ENCODE results near the gene CEND1.
A peak's percentile ranks its signal among the peaks of the same experiment; 100 is the strongest.

The CEND1 gene

DNA sequence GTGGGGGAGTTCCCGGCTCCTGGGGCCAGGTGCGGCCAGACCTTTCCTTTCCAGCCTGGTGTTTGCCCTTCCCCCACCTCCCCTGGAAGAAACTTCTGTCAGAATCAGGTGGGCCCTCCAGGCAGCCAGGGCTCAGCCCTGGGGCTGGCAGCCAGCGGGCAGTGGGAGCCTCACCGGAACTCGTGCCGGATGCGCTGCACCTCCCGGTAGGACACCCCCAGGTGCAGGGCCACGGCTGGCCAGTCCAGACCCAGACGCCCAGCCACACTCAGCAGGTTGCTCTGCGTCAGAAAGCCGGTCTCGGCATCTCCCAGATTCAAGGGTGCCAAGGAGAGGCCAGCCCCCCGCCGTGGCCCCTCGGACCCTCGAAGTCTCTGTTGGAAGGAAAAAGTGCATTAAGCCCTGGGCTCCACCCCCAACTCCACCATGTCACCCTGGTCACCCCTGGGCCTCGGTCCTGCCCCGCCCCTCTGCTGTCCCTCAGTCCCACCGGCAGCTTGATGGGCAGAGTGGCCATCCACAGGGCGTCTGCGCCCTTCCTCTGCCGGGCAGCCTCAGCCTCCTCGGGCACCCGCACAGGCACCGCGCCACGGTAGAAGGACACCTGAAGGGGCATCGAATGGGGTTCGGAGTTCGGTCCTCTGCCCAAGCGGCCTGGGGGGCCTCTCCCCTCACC lies 9.9 kb upstream of the CEND1 start:
- Histone ChIP-seq H3K9me3 (ENCODE audit: insufficient read depth, low read length) (no peaks in the 10 kb centered on the region), H2AFZ (ENCODE audit: low read depth, low read length) (no peak overlapping the region), H3K9ac (ENCODE audit: low read length) (no peak overlapping the region), H3K27me3 (ENCODE audit: low read depth, low read length) (no peaks in the 10 kb centered on the region), H3K27ac (ENCODE audit: low read length) (no peak overlapping the region), H3K36me3 (replicated peaks; ENCODE audit: low read depth, low read length) (no peaks in the 10 kb centered on the region), H3K4me2 (ENCODE audit: low read length) (no peak overlapping the region), H3K79me2 (ENCODE audit: low read length) (peaks cover 28% of the 10 kb centered on the region), H3K4me1 (ENCODE audit: low read length) (peaks cover 20% of the 10 kb centered on the region), H4K20me1 (ENCODE audit: insufficient read depth, low read length) (peaks cover 4% of the 10 kb centered on the region; the same call in 1 of the 2 replicates), H3K4me3 (ENCODE audit: low read length) (no peak overlapping the region)
- TF ChIP-seq, protein P1, sequence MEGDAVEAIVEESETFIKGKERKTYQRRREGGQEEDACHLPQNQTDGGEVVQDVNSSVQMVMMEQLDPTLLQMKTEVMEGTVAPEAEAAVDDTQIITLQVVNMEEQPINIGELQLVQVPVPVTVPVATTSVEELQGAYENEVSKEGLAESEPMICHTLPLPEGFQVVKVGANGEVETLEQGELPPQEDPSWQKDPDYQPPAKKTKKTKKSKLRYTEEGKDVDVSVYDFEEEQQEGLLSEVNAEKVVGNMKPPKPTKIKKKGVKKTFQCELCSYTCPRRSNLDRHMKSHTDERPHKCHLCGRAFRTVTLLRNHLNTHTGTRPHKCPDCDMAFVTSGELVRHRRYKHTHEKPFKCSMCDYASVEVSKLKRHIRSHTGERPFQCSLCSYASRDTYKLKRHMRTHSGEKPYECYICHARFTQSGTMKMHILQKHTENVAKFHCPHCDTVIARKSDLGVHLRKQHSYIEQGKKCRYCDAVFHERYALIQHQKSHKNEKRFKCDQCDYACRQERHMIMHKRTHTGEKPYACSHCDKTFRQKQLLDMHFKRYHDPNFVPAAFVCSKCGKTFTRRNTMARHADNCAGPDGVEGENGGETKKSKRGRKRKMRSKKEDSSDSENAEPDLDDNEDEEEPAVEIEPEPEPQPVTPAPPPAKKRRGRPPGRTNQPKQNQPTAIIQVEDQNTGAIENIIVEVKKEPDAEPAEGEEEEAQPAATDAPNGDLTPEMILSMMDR (IDR thresholded peaks at IDR 0.05; ENCODE audit: low read depth, low read length) = no peak
- no peak for TF ChIP-seq EZH2phosphoT487 (IDR thresholded peaks at IDR 0.05; ENCODE audit: low read depth)

DNA sequence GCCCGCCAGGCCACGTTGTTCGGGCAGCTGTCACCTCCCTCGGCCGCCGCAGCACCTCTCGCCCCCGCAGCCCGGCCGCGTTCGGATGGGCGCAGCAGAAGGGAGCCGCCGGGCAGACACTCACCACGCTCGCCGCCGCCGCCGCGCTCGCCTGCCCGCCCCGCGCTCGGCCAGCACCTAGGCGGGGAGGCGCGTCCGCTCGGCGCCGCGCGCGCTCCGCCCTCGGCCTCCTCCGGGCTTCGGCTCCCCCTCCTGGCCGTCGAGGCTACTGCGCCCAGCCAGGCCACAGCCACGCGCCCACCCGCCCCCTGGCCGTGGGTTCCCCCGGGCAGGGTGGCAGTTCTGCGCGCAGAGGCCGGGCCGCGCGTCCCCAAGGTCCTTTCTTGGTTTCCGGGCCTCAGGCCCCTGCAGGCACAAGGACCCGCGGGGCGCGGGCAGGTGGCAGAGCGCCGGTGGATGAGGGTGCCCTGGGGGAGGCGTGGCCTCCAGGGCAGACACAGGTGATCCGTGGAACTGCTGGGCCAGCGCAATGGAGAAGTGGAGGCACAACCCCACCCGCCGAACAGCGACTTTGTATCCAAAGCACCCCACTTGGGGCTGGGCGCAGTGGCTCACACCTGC lies 8.3 kb upstream of the CEND1 start, which contains the start of gene SLC25A22:
TSS of gene SLC25A22 (minus strand) at position 189 of the 621 bp plus-strand sequence. CDS start 3,275 bp downstream, outside the sequence.
- H3K36me3 ChIP-seq (replicated peaks; ENCODE audit: low read depth, low read length) = no peaks in the 10 kb centered on the region
- peak within 1 kb of the TSS; percentile 58; the same call in 1 of the 2 replicates for H2AFZ ChIP-seq (ENCODE audit: low read depth, low read length)
- H4K20me1 ChIP-seq (ENCODE audit: insufficient read depth, low read length) = peaks cover 4% of the 10 kb centered on the region; the same call in 1 of the 2 replicates

GRCh38 chr11:797296-798092 lies 7.6 kb upstream of the CEND1 start:
- peak overlapping the region; percentile 90 for H3K9ac ChIP-seq (ENCODE audit: low read length)

More for the DNA sequence above, 8.3 kb upstream of the CEND1 start, which contains the start of gene SLC25A22:
- peak within 1 kb of the TSS; percentile 78 for H3K27ac ChIP-seq (ENCODE audit: low read length)
- TF ChIP-seq, protein P1 (IDR thresholded peaks at IDR 0.05; ENCODE audit: low read depth, low read length) = peak; percentile 62
- TF ChIP-seq EZH2phosphoT487 (IDR thresholded peaks at IDR 0.05; ENCODE audit: low read depth) = no peak
- peaks cover 14% of the 10 kb centered on the region for H3K4me1 ChIP-seq (ENCODE audit: low read length)
- H3K9ac ChIP-seq (ENCODE audit: low read length) = peak within 1 kb of the TSS; percentile 90
- peak within 1 kb of the TSS; percentile 92 for H3K4me3 ChIP-seq (ENCODE audit: low read length)
- no peaks in the 10 kb centered on the region for H3K27me3 ChIP-seq (ENCODE audit: low read depth, low read length)
- H3K4me2 ChIP-seq (ENCODE audit: low read length) = peak within 1 kb of the TSS; percentile 98
- no peaks in the 10 kb centered on the region for H3K9me3 ChIP-seq (ENCODE audit: insufficient read depth, low read length)
- H3K79me2 ChIP-seq (ENCODE audit: low read length) = peaks cover 34% of the 10 kb centered on the region

More at GRCh38 chr11:797296-798092, 7.6 kb upstream of the CEND1 start:
- Histone ChIP-seq H4K20me1 (ENCODE audit: insufficient read depth, low read length) (peaks cover 4% of the 10 kb centered on the region; the same call in 1 of the 2 replicates), H3K36me3 (replicated peaks; ENCODE audit: low read depth, low read length) (no peaks in the 10 kb centered on the region), H3K4me1 (ENCODE audit: low read length) (peaks cover 14% of the 10 kb centered on the region), H3K9me3 (ENCODE audit: insufficient read depth, low read length) (no peaks in the 10 kb centered on the region), H3K79me2 (ENCODE audit: low read length) (peaks cover 34% of the 10 kb centered on the region), H3K4me3 (ENCODE audit: low read length) (peak overlapping the region; percentile 92), H3K27ac (ENCODE audit: low read length) (peak overlapping the region; percentile 78), H3K4me2 (ENCODE audit: low read length) (peak overlapping the region; percentile 98), H3K27me3 (ENCODE audit: low read depth, low read length) (no peaks in the 10 kb centered on the region), H2AFZ (ENCODE audit: low read depth, low read length) (peak overlapping the region; percentile 58; the same call in 1 of the 2 replicates)
- TF ChIP-seq EZH2phosphoT487 (IDR thresholded peaks at IDR 0.05; ENCODE audit: low read depth) = no peak
- TF ChIP-seq, protein P1 (IDR thresholded peaks at IDR 0.05; ENCODE audit: low read depth, low read length) = no peak
